ENCODE data around the gene AGBL4. TPM values are rescaled to one million over a fixed set of nuclear protein-coding genes. Genes with fewer than 3 reads are reported as not detected.

Gene AGBL4
- total RNA-seq, 4 donors from 2014 or later, result not detected

- no peak for TF ChIP-seq CTCF (IDR thresholded peaks at IDR 0.05 in 4 of 5, conservative IDR thresholded peaks at IDR 0.05 in 1 of 5)
- no peak for TF ChIP-seq POLR2A (IDR thresholded peaks at IDR 0.05)
- Histone ChIP-seq H3K27ac (no peak overlapping the region), H3K36me3 (no peaks in the 10 kb centered on the region), H3K4me3 (no peak overlapping the region), H3K27me3 (peaks cover 0 to 5% (median 0%) of the 10 kb centered on the region in 3 donors), H3K9me3 (no peaks in the 10 kb centered on the region), H3K4me1 (no peaks in the 10 kb centered on the region)
- no peak for ATAC-seq
- intact Hi-C loops (cut with DNase I; ENCODE audit: low total_unique reads), result no loop called here
- DNase-seq, result no peak
- in situ Hi-C loops (cut with MboI; ENCODE audit: low sequenced_read_pairs in 4 of 4), result no loop called here
Measured at GRCh38 chr1:48644190-48644900, 1379.4 kb downstream of the AGBL4 start.

GRCh38 chr1:48643193-48643592 lies 1380.6 kb downstream of the AGBL4 start:
- Histone ChIP-seq H3K27me3 (peaks cover 0 to 5% (median 0%) of the 10 kb centered on the region in 3 donors), H3K9me3 (no peaks in the 10 kb centered on the region), H3K27ac (no peak overlapping the region), H3K36me3 (no peaks in the 10 kb centered on the region), H3K4me1 (no peaks in the 10 kb centered on the region), H3K4me3 (no peak overlapping the region)
- TF ChIP-seq CTCF (IDR thresholded peaks at IDR 0.05 in 4 of 5, conservative IDR thresholded peaks at IDR 0.05 in 1 of 5), result no peak
- no peak for TF ChIP-seq POLR2A (IDR thresholded peaks at IDR 0.05)
- intact Hi-C loops (cut with DNase I; ENCODE audit: low total_unique reads) (no loop called here), in situ Hi-C loops (cut with MboI; ENCODE audit: low sequenced_read_pairs in 4 of 4) (no loop called here)
- ATAC-seq (no peak), DNase-seq (no peak)

GRCh38 chr1:48640836-48641492 lies 1382.8 kb downstream of the AGBL4 start:
- TF ChIP-seq CTCF (IDR thresholded peaks at IDR 0.05 in 4 of 5, conservative IDR thresholded peaks at IDR 0.05 in 1 of 5) (no peak), POLR2A (IDR thresholded peaks at IDR 0.05) (no peak)
- intact Hi-C loops (cut with DNase I; ENCODE audit: low total_unique reads) (no loop called here), in situ Hi-C loops (cut with MboI; ENCODE audit: low sequenced_read_pairs in 4 of 4) (no loop called here)
- DNase-seq (no peak), ATAC-seq (no peak)
- no peak overlapping the region for H3K27ac ChIP-seq
- no peaks in the 10 kb centered on the region for H3K36me3 ChIP-seq
- H3K4me1 ChIP-seq, result no peaks in the 10 kb centered on the region
- no peak overlapping the region for H3K4me3 ChIP-seq
- no peaks in the 10 kb centered on the region for H3K9me3 ChIP-seq
- H3K27me3 ChIP-seq, result peaks cover 0 to 5% (median 0%) of the 10 kb centered on the region in 3 donors

GRCh38 chr1:48629867-48630266 lies 1393.9 kb downstream of the AGBL4 start:
- no peak for ATAC-seq
- TF ChIP-seq CTCF (IDR thresholded peaks at IDR 0.05 in 4 of 5, conservative IDR thresholded peaks at IDR 0.05 in 1 of 5) (no peak), POLR2A (IDR thresholded peaks at IDR 0.05) (no peak)
- in situ Hi-C loops (cut with MboI; ENCODE audit: low sequenced_read_pairs in 4 of 4) (no loop called here), intact Hi-C loops (cut with DNase I; ENCODE audit: low total_unique reads) (no loop called here)
- Histone ChIP-seq H3K36me3 (no peaks in the 10 kb centered on the region), H3K9me3 (no peaks in the 10 kb centered on the region), H3K4me1 (no peaks in the 10 kb centered on the region), H3K27me3 (no peaks in the 10 kb centered on the region), H3K27ac (no peak overlapping the region), H3K4me3 (no peak overlapping the region)
- DNase-seq, result no peak
